ENCODE data around the gene LLGL1. TPM values are rescaled to one million over a fixed set of nuclear protein-coding genes. Genes with fewer than 3 reads are reported as not detected.

The LLGL1 gene
- total and polyA plus RNA-seq, 8 donors, result 3.4 to 8.4 (median 5.0) TPM

DNA sequence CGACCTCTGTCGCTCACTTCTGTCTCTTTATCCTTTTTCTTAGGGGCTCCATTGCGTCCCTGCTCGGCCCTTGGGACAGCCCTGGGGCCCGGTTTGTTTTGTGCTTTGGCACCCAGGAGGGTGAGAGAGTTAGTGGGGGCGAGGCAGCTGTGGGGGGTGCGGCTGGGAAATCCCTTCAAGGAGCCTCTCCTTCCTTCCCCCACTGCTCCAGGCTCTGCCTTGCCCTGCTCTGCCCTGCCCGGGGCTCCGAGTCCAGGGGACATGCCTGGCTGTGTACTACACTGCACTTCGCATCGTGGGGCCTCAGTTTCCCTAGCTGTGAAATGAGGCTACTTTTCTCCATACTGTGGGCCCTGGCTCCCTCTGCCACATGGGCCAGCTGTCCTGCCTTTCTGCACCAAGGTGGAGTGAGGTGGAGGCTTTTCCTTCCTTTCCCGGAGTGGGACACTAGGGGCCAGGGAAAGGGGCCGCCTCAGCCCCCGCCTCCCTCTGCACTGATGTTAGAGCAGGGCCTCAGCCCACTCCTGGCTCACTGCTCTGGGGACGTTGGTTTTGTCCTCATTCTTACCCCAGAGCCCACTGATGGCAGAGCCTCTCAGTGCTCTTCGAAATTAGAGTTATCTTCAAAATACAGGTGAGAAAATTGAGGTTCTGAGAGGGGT is 980 bp downstream of the LLGL1 start:
- no peaks in the 10 kb centered on the region for H3K36me3 ChIP-seq
- ATAC-seq (no peak), FAIRE-seq (no peak), DNase-seq (no peak)
- H3K4me1 ChIP-seq, result no peaks in the 10 kb centered on the region
- no peaks in the 10 kb centered on the region for H3K9me3 ChIP-seq
- TF ChIP-seq, protein P1, sequence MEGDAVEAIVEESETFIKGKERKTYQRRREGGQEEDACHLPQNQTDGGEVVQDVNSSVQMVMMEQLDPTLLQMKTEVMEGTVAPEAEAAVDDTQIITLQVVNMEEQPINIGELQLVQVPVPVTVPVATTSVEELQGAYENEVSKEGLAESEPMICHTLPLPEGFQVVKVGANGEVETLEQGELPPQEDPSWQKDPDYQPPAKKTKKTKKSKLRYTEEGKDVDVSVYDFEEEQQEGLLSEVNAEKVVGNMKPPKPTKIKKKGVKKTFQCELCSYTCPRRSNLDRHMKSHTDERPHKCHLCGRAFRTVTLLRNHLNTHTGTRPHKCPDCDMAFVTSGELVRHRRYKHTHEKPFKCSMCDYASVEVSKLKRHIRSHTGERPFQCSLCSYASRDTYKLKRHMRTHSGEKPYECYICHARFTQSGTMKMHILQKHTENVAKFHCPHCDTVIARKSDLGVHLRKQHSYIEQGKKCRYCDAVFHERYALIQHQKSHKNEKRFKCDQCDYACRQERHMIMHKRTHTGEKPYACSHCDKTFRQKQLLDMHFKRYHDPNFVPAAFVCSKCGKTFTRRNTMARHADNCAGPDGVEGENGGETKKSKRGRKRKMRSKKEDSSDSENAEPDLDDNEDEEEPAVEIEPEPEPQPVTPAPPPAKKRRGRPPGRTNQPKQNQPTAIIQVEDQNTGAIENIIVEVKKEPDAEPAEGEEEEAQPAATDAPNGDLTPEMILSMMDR (IDR thresholded peaks at IDR 0.05), result no peak
- no peaks in the 10 kb centered on the region for H3K27me3 ChIP-seq
- H3K4me3 ChIP-seq, result peak overlapping the region; percentile 35 to 57 (median 46)
- intact Hi-C loops (cut with DNase I), result no loop called here
- 33 to 34% methylated on average over 16 of the region's 16 CpGs for WGBS, 2 donors
- H3K27ac ChIP-seq, result no peak overlapping the region

- no peaks in the 10 kb centered on the region for H3K36me3 ChIP-seq
- 95 to 99% methylated on average over 5 of the region's 5 CpGs for whole genome bisulfite sequencing, 2 donors
- H3K9me3 ChIP-seq, result no peaks in the 10 kb centered on the region
- DNase-seq, result no peak
- no peak overlapping the region for H3K27ac ChIP-seq
- FAIRE-seq, result no peak
- intact Hi-C loops (cut with DNase I), result no loop called here
- no peak overlapping the region for H3K4me3 ChIP-seq
- no peaks in the 10 kb centered on the region for H3K4me1 ChIP-seq
- TF ChIP-seq, protein P1 (IDR thresholded peaks at IDR 0.05), result no peak
- ATAC-seq, result no peak
- H3K27me3 ChIP-seq, result no peaks in the 10 kb centered on the region
Measured at GRCh38 chr17:18227635-18228034, 2.2 kb downstream of the LLGL1 start.

DNA sequence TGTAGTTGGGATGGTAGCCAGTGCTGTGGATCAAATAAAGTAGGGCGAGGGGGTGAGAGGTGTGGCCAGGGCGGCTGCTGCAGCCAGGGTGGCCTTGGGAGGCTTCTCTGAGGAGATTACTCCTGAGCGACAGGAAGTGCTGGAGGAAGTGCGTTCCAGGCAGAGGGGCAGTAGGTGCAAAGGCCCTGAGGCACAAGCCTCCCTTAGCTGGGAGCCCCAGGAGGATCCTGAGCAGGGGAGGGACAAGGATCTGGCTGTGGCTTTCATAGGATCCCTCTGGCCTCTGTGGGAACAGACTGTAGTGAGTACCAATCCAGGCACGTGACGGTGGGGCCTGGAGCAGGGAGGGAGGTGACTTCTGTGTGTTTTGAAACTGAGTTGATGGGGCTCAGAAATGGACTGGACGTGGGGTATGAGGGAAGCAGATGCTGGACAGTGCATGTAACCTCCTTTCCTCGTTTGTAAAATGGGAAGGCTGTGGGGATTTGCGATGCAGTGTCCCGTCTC is 2.8 kb downstream of the LLGL1 start:
- H3K4me1 ChIP-seq, result no peaks in the 10 kb centered on the region
- ATAC-seq (no peak), FAIRE-seq (no peak), DNase-seq (no peak)
- no peaks in the 10 kb centered on the region for H3K9me3 ChIP-seq
- no peaks in the 10 kb centered on the region for H3K27me3 ChIP-seq
- TF ChIP-seq, protein P1 (IDR thresholded peaks at IDR 0.05), result no peak
- intact Hi-C loops (cut with DNase I), result no loop called here
- no peaks in the 10 kb centered on the region for H3K36me3 ChIP-seq
- no peak overlapping the region for H3K4me3 ChIP-seq
- WGBS, 2 donors, result 79 to 88% methylated on average over 10 of the region's 10 CpGs
- H3K27ac ChIP-seq, result no peak overlapping the region

DNA sequence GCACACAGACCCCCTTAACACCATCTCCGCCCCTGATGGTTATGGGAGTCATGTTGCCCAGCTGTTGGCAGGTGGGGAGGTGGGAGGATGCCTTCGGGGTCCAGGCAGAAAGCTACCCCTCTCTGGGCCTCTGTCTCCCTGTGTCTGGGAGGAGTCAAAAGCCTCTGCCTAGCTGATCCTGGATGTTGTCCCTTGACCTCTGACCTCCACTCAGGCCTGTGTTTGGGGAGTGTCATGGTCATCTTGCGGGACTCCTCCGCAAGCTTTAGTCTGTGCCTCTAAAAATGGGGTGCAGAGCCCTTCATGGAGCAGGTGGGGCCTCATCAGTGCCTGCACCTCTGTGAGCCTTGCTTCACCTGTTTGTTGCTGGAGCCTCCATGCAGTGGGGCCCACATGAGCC is 3.8 kb downstream of the LLGL1 start:
- 81 to 87% methylated on average over 4 of the region's 4 CpGs for WGBS, 2 donors
- Histone ChIP-seq H3K27ac (no peak overlapping the region), H3K4me1 (no peaks in the 10 kb centered on the region), H3K9me3 (no peaks in the 10 kb centered on the region), H3K4me3 (no peak overlapping the region), H3K27me3 (no peaks in the 10 kb centered on the region), H3K36me3 (no peaks in the 10 kb centered on the region)
- no peak for FAIRE-seq
- TF ChIP-seq, protein P1 (IDR thresholded peaks at IDR 0.05), result no peak
- intact Hi-C loops (cut with DNase I), result no loop called here
- DNase-seq, result no peak
- ATAC-seq, result no peak

DNA sequence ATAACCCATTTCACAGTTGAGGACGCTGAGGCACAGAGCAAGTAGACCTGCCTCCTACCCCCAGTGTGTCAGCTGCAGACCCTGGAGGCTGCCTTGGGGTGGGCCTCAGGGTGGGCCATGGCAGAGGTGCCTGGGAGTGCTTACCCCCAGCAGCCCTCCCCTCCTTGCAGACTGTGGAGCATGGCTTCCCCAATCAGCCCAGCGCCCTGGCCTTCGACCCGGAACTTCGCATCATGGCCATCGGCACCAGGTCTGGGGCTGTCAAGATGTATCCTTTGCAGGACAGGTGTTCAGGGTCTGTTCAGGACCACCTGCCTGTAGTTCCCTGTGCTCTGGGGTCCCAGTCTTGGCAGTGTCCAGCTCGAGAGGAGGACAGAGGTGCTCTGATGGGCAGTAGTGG is 4.3 kb downstream of the LLGL1 start:
- no peaks in the 10 kb centered on the region for H3K36me3 ChIP-seq
- H3K9me3 ChIP-seq, result no peaks in the 10 kb centered on the region
- intact Hi-C loops (cut with DNase I), result no loop called here
- no peak for FAIRE-seq
- WGBS, 2 donors, result 85 to 87% methylated on average over 7 of the region's 7 CpGs
- H3K27me3 ChIP-seq, result no peaks in the 10 kb centered on the region
- no peak for ATAC-seq
- TF ChIP-seq, protein P1 (IDR thresholded peaks at IDR 0.05), result no peak
- no peak overlapping the region for H3K4me3 ChIP-seq
- no peaks in the 10 kb centered on the region for H3K4me1 ChIP-seq
- DNase-seq, result no peak
- no peak overlapping the region for H3K27ac ChIP-seq

All from pancreas (tissue), 10 donors.